VCaP (cell line): ENCODE data around the gene ZFYVE9.
"Not testable (repeated sequence)": the region's sequence is repeated elsewhere in the genome, so short reads cannot be mapped to it uniquely, and the experiment has no call there.

Experiments used
- H3K27ac ChIP-seq: fragments of 450-650 bp; 2 replicates; pipeline ENCODE4 v1.5.1; 2017
- TF ChIP-seq, protein P1 (sequence below): fragments of 450-650 bp; conservative IDR thresholded peaks from 2 replicates; pipeline ENCODE4 v1.5.1; 2017; ENCODE audit warnings: mild to moderate bottlenecking, moderate library complexity

ZFYVE9 gene

DNA sequence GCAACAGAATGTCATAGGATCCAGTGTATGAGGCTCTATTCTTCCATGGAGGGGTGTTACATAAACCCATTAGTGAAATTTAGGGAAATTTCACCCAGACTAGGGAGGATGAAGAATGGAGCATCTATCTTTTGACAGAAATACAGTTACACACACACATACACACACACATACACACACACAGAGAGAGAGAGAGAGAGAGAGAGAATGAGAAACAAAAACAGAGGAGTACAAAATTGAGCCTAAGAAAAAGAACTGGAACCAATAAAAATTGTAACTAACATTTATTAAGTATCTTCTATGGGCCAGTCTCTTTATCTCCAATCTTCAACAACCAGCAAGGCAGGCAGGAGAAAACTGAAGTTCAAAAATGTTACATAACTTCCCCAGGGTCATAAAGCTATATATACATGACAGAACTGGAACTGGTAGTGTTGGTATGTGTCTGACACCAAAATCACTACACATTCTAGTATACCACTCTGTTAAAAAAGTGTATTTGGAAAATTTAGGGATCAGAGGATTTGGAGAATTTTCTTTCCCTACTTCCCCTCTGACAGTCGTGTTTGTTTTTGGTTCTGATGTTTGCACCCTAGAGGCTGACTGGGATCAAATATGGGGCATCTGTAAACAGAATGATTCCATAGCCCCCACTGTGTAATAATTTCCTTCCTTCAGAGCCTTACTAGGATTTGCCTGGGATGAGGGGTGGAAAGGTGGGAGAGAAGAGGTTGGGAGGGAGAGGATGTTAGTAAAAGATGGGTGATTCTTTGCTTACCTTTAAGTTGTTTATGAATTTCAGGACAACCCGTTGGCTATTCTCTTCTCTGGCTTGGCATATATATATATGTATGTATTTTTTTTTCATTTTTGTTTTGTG is 1.0 kb upstream of the ZFYVE9 start:
- peak overlapping the region; percentile 98 for H3K27ac ChIP-seq
- TF ChIP-seq, protein P1, sequence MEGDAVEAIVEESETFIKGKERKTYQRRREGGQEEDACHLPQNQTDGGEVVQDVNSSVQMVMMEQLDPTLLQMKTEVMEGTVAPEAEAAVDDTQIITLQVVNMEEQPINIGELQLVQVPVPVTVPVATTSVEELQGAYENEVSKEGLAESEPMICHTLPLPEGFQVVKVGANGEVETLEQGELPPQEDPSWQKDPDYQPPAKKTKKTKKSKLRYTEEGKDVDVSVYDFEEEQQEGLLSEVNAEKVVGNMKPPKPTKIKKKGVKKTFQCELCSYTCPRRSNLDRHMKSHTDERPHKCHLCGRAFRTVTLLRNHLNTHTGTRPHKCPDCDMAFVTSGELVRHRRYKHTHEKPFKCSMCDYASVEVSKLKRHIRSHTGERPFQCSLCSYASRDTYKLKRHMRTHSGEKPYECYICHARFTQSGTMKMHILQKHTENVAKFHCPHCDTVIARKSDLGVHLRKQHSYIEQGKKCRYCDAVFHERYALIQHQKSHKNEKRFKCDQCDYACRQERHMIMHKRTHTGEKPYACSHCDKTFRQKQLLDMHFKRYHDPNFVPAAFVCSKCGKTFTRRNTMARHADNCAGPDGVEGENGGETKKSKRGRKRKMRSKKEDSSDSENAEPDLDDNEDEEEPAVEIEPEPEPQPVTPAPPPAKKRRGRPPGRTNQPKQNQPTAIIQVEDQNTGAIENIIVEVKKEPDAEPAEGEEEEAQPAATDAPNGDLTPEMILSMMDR, result no peak

DNA sequence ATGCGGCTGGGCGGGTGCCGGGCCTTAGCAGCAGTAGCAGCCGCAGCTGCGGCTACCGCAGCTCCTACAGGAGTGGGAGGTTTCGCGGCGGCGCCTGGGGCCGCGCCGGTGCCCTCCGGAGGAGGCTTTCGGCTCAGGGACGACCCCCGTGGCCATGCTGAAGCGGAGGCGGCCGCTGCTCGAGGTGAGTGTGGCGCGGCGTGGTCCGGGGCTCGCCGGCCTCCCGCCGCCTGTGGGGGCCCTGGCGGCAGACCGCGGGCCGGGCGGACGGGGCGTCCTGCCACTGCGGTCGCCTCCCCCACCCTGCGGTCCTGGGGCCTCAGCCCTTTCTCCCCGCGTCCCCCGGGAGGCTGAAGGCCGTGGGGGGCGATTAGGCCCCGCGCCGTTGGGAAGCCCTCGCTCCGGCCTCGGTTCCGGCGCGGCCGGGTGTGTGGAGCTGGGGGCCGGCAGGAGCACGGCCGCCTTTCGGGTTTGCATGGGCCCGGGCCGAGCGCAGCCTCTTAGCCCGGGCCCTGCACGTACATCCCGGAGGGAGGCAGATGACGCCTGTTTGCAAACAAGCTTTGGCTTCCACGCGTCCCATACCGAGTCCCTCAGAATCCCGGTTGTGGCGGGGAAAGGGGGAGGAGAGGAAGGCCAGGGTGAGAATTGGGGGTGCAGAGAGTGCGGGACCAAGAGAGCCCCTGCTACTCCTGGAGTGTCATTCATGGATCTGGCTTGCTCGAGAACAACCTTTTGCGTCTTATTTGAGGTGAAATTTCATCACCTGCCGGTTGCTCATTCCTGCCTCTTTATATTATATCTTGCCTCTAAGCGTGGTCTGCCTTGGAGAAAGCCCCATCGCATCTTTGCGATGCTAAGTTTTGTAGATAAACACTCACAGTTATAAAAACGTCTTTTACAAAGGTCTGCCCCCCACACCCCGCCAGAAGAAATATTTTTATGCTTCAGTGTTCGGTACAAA is 613 bp downstream of the ZFYVE9 start:
- peak overlapping the region; percentile 98 for H3K27ac ChIP-seq
- TF ChIP-seq, protein P1, result peak; percentile 67

DNA sequence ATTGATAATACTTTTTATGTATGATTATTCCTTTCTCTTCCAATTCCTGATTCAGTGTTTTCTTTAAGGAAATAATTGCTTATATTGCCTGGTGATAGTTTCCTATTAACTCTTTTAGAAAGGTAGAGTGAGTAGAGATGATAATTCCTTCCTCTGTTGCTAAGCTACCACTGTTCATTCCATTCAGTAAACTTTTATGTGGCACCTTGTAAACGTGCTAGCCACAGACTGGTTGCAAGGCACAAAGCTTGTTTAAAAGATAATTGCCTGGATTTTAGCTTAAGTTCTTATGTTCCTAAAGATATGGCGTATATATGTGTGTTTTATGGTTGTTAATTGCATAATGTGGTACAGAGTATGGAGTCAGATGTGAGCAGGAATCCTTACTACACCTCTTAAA is 3.2 kb downstream of the ZFYVE9 start:
- H3K27ac ChIP-seq, result peak overlapping the region; percentile 98
- TF ChIP-seq, protein P1, result no peak

- H3K27ac ChIP-seq, result not testable (repeated sequence)
These were observed 8.6 kb downstream of the ZFYVE9 start for GRCh38 chr1:52150445-52150844.

- TF ChIP-seq, protein P1, result no peak
- H3K27ac ChIP-seq, result no peak overlapping the region
These were observed 9.1 kb downstream of the ZFYVE9 start for GRCh38 chr1:52150946-52151345.

DNA sequence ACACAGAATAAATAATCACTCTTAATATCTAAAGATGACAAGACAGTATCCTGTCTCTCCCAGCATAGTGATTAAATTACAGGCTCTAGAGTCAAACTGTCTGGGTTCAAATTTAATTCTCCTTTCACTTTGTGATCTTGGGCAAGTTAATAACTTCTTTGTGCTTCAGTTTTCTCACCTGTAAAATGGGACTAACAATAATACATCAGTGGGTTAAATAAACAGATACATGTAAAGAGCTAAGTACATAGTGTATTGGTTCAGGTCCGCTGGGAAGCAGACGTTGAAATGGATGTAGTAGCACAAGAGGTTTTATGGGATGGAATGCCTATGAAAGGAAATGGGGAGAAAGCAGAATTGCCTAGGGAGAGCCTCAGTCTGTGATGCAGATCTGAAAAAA is 10.7 kb downstream of the ZFYVE9 start:
- TF ChIP-seq, protein P1, result no peak
- no peak overlapping the region for H3K27ac ChIP-seq

DNA sequence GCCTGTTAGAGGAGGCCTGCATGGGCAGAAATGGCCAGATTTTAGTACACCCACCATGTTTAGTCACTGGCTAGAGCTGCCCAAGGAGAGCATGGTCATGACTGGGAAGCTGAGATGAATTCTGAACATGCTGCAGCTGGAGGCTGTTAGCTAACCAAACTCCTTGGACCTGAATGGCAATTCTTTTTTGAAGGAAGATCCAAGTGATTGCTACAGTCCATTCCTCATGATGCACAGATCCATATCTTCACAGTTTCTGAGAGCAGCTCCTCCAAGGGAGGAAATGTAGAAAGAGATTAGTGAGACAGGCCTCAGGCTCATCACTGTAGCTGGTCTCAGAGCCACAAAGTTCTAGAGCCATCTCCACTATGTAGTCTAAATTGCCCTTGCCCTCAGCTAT is 11.1 kb downstream of the ZFYVE9 start:
- H3K27ac ChIP-seq, result no peak overlapping the region
- TF ChIP-seq, protein P1, result no peak
